OCI-LY3 (cell line): ENCODE data around the gene RGS19.

Experiments used
- H2AFZ ChIP-seq: fragments of 200-600, 300-600 bp; shearing (Covaris generic); 2 replicates; pipeline ENCODE4 v1.6.0; 2014; ENCODE audit warnings: antibody characterized with exemption, low read depth, low read length
- H3K27ac ChIP-seq: fragments of 200-600, 300-600 bp; sonication (generic); 2 replicates; pipeline ENCODE4 v1.5.1; 2014; ENCODE audit warnings: mild to moderate bottlenecking, low read length, moderate library complexity, mixed read lengths
- H3K27me3 ChIP-seq: fragments of 200-600, 300-600 bp; sonication (generic); 2 replicates; pipeline ENCODE4 v1.6.1; 2014; ENCODE audit warnings: low read depth, low read length, mixed read lengths
- H3K36me3 ChIP-seq: fragments of 200-600, 300-600 bp; sonication (generic); replicated peaks from 2 replicates; pipeline ENCODE3; 2014; ENCODE audit warnings: low read depth, low read length, mixed read lengths
- H3K4me1 ChIP-seq: fragments of 300-600, 200-600 bp; sonication (generic); 2 replicates; pipeline ENCODE4 v1.6.1; 2014; ENCODE audit warnings: low read length, mixed read lengths
- H3K4me2 ChIP-seq: fragments of 200-600, 300-600 bp; sonication (generic); 2 replicates; pipeline ENCODE4 v1.6.1; 2014; ENCODE audit warnings: low read length, mixed read lengths
- H3K4me3 ChIP-seq: fragments of 300-600, 200-600 bp; sonication (generic); 2 replicates; pipeline ENCODE4 v1.5.1; 2014; ENCODE audit warnings: antibody characterized with exemption, mild to moderate bottlenecking, low read length, moderate library complexity
- H3K79me2 ChIP-seq: fragments of 300-600, 200-600 bp; shearing (Covaris generic); 2 replicates; pipeline ENCODE4 v1.6.1; 2014; ENCODE audit warnings: mild to moderate bottlenecking, low read length, mixed read lengths
- H3K9ac ChIP-seq: fragments of 300-600, 200-600 bp; shearing (Covaris generic); 2 replicates; pipeline ENCODE4 v1.6.0; 2014; ENCODE audit warnings: mild to moderate bottlenecking, low read length, moderate library complexity
- H3K9me3 ChIP-seq: fragments of 200-600, 300-600 bp; shearing (Covaris generic); 2 replicates; pipeline ENCODE4 v1.6.1; 2014; ENCODE audit warnings: low read length, mixed read lengths; ENCODE audit not compliant: insufficient read depth
- H4K20me1 ChIP-seq: fragments of 200-600, 300-600 bp; sonication (generic); 2 replicates; pipeline ENCODE4 v1.6.1; 2016; ENCODE audit warnings: low read length, mixed read lengths; ENCODE audit not compliant: insufficient read depth
- CTCF ChIP-seq: fragments of 200-600, 300-600 bp; sonication (generic); IDR thresholded peaks from 2 replicates; pipeline ENCODE4 v1.5.1; 2014; ENCODE audit warnings: antibody characterized with exemption, low read length, low read depth
- EZH2phosphoT487 ChIP-seq: fragments of 200-600 bp; shearing (Covaris generic); IDR thresholded peaks from 2 replicates; pipeline ENCODE4 v1.6.1; 2018; ENCODE audit warnings: antibody characterized with exemption, mixed run types, low read depth

Gene RGS19

GRCh38 chr20:64047968-64048401 is 31.3 kb downstream of the RGS19 start:
- H3K4me3 ChIP-seq: no peak overlapping the region
- no peak overlapping the region for H3K4me2 ChIP-seq
- H2AFZ ChIP-seq: no peak overlapping the region
- no peaks in the 10 kb centered on the region for H4K20me1 ChIP-seq
- no peaks in the 10 kb centered on the region for H3K4me1 ChIP-seq
- H3K27me3 ChIP-seq: peaks cover 7% of the 10 kb centered on the region
- no peaks in the 10 kb centered on the region for H3K36me3 ChIP-seq
- H3K9ac ChIP-seq: no peak overlapping the region
- H3K27ac ChIP-seq: no peak overlapping the region
- no peak for TF ChIP-seq EZH2phosphoT487
- no peak for TF ChIP-seq CTCF
- no peaks in the 10 kb centered on the region for H3K9me3 ChIP-seq
- H3K79me2 ChIP-seq: no peaks in the 10 kb centered on the region

- no peaks in the 10 kb centered on the region for H3K9me3 ChIP-seq
- no peaks in the 10 kb centered on the region for H3K79me2 ChIP-seq
- H4K20me1 ChIP-seq: no peaks in the 10 kb centered on the region
- no peak overlapping the region for H3K4me2 ChIP-seq
- no peak overlapping the region for H3K9ac ChIP-seq
- H3K27ac ChIP-seq: no peak overlapping the region
- TF ChIP-seq EZH2phosphoT487 (no peak), CTCF (no peak)
- peaks cover 7% of the 10 kb centered on the region for H3K27me3 ChIP-seq
- no peaks in the 10 kb centered on the region for H3K4me1 ChIP-seq
- H3K4me3 ChIP-seq: no peak overlapping the region
- H3K36me3 ChIP-seq: no peaks in the 10 kb centered on the region
- no peak overlapping the region for H2AFZ ChIP-seq
These were observed 32.3 kb downstream of the RGS19 start for GRCh38 chr20:64047046-64047389.

- H3K4me1 ChIP-seq: peaks cover 14% of the 10 kb centered on the region
- TF ChIP-seq CTCF (no peak), EZH2phosphoT487 (no peak)
- H3K4me3 ChIP-seq: no peak overlapping the region
- H3K9ac ChIP-seq: no peak overlapping the region
- peaks cover 7% of the 10 kb centered on the region for H3K27me3 ChIP-seq
- no peak overlapping the region for H2AFZ ChIP-seq
- no peaks in the 10 kb centered on the region for H4K20me1 ChIP-seq
- H3K4me2 ChIP-seq: no peak overlapping the region
- no peak overlapping the region for H3K27ac ChIP-seq
- no peaks in the 10 kb centered on the region for H3K36me3 ChIP-seq
- H3K9me3 ChIP-seq: no peaks in the 10 kb centered on the region
- H3K79me2 ChIP-seq: no peaks in the 10 kb centered on the region
These were observed 33.8 kb downstream of the RGS19 start for GRCh38 chr20:64045346-64046011.

- Histone ChIP-seq H3K4me3 (no peak overlapping the region), H3K27me3 (peaks cover 7% of the 10 kb centered on the region), H3K4me2 (no peak overlapping the region)
These were observed 34.7 kb downstream of the RGS19 start for GRCh38 chr20:64044484-64045247.

More at GRCh38 chr20:64044484-64045247, 34.7 kb downstream of the RGS19 start:
- Histone ChIP-seq H3K36me3 (no peaks in the 10 kb centered on the region), H3K27ac (no peak overlapping the region), H2AFZ (no peak overlapping the region), H4K20me1 (no peaks in the 10 kb centered on the region), H3K4me1 (peaks cover 22% of the 10 kb centered on the region), H3K9me3 (no peaks in the 10 kb centered on the region), H3K79me2 (no peaks in the 10 kb centered on the region), H3K9ac (no peak overlapping the region)
- TF ChIP-seq CTCF (no peak), EZH2phosphoT487 (no peak)
